Measurements from ENCODE around the gene FURIN. TPM values are rescaled to one million over a fixed set of nuclear protein-coding genes. Genes with fewer than 3 reads are reported as not detected.

The FURIN gene
- polyA plus RNA-seq, 1 experiment, result 30.9 TPM

- ChIA-PET POLR2A (no interaction called here), CTCF (interaction anchor here (3.6 kb wide), 1 partner anchor 23 kb away, joined by 12 read pairs; no protein-coding TSS in a partner anchor)
- H3K4me3 ChIP-seq (ENCODE audit: low read depth, low read length), result no peak overlapping the region
- no peak for DNase-seq (ENCODE audit: low read depth)
- H3K36me3 ChIP-seq (ENCODE audit: control insufficient read depth, insufficient read depth, low read length), result no peaks in the 10 kb centered on the region
- TF ChIP-seq CTCF (IDR thresholded peaks at IDR 0.05; ENCODE audit: insufficient read depth, low read depth, low read length), result no peak
- H3K27me3 ChIP-seq (ENCODE audit: control insufficient read depth, insufficient read depth, low read length), result no peaks in the 10 kb centered on the region
These were observed 5.9 kb upstream of the FURIN start for GRCh38 chr15:90862487-90862886.

GRCh38 chr15:90862964-90863778 is 5.2 kb upstream of the FURIN start:
- CTCF ChIA-PET, result interaction anchor here (0.9 to 3.6 kb wide), 2 partner anchors 23 to 74 kb away, joined by 3 to 12 read pairs; no protein-coding TSS in a partner anchor
- no peak for DNase-seq (ENCODE audit: low read depth)
- no peaks in the 10 kb centered on the region for H3K27me3 ChIP-seq (ENCODE audit: control insufficient read depth, insufficient read depth, low read length)
- POLR2A ChIA-PET, result interaction anchor here (0.6 kb wide), 1 partner anchor 18 kb away, joined by 3 read pairs; no protein-coding TSS in a partner anchor
- H3K36me3 ChIP-seq (ENCODE audit: control insufficient read depth, insufficient read depth, low read length), result no peaks in the 10 kb centered on the region
- TF ChIP-seq CTCF (IDR thresholded peaks at IDR 0.05; ENCODE audit: insufficient read depth, low read depth, low read length), result no peak
- no peak overlapping the region for H3K4me3 ChIP-seq (ENCODE audit: low read depth, low read length)

- ChIA-PET CTCF (interaction anchor here (0.9 to 3.6 kb wide), 2 partner anchors 22 to 73 kb away, joined by 3 to 12 read pairs; no protein-coding TSS in a partner anchor), POLR2A (no interaction called here)
- no peak for TF ChIP-seq CTCF (IDR thresholded peaks at IDR 0.05; ENCODE audit: insufficient read depth, low read depth, low read length)
- Histone ChIP-seq H3K27me3 (ENCODE audit: control insufficient read depth, insufficient read depth, low read length) (no peaks in the 10 kb centered on the region), H3K36me3 (ENCODE audit: control insufficient read depth, insufficient read depth, low read length) (no peaks in the 10 kb centered on the region), H3K4me3 (ENCODE audit: low read depth, low read length) (no peak overlapping the region)
- DNase-seq (ENCODE audit: low read depth), result no peak
These were observed 4.4 kb upstream of the FURIN start for GRCh38 chr15:90863987-90864386.

GRCh38 chr15:90864507-90864906 is 3.9 kb upstream of the FURIN start:
- H3K4me3 ChIP-seq (ENCODE audit: low read depth, low read length), result no peak overlapping the region
- H3K36me3 ChIP-seq (ENCODE audit: control insufficient read depth, insufficient read depth, low read length), result no peaks in the 10 kb centered on the region
- ChIA-PET CTCF (interaction anchor here (3.6 kb wide), 1 partner anchor 21 kb away, joined by 12 read pairs; no protein-coding TSS in a partner anchor), POLR2A (no interaction called here)
- no peak for TF ChIP-seq CTCF (IDR thresholded peaks at IDR 0.05; ENCODE audit: insufficient read depth, low read depth, low read length)
- no peaks in the 10 kb centered on the region for H3K27me3 ChIP-seq (ENCODE audit: control insufficient read depth, insufficient read depth, low read length)
- DNase-seq (ENCODE audit: low read depth), result no peak

- no peak for DNase-seq (ENCODE audit: low read depth)
- no peak for TF ChIP-seq CTCF (IDR thresholded peaks at IDR 0.05; ENCODE audit: insufficient read depth, low read depth, low read length)
- ChIA-PET CTCF (interaction anchor here (3.6 kb wide), 1 partner anchor 20 kb away, joined by 12 read pairs; no protein-coding TSS in a partner anchor), POLR2A (no interaction called here)
- H3K27me3 ChIP-seq (ENCODE audit: control insufficient read depth, insufficient read depth, low read length), result no peaks in the 10 kb centered on the region
- H3K4me3 ChIP-seq (ENCODE audit: low read depth, low read length), result no peak overlapping the region
- H3K36me3 ChIP-seq (ENCODE audit: control insufficient read depth, insufficient read depth, low read length), result no peaks in the 10 kb centered on the region
These were observed 2.7 kb upstream of the FURIN start for GRCh38 chr15:90865702-90866101.

Measured in BJ (cell line).